Erythroblast (primary cell): ENCODE data around the gene PRDX1.

Experiments
- GATA1 ChIP-seq: IDR thresholded peaks from 2 replicates; pipeline ENCODE4 v1.6.1; 2011; ENCODE audit warnings: low read depth, mild to moderate bottlenecking, control low read depth, low read length, moderate library complexity
- POLR2A ChIP-seq: IDR thresholded peaks from 2 replicates; pipeline ENCODE4 v1.6.1; 2011; ENCODE audit warnings: mild to moderate bottlenecking, low read length

GRCh38 chr1:45542591-45542990 lies 20.9 kb upstream of the PRDX1 start:
- TF ChIP-seq POLR2A = no peak
- TF ChIP-seq GATA1 = no peak
